ENCODE data around the gene MSANTD2. TPM values are rescaled to one million over a fixed set of nuclear protein-coding genes. Genes with fewer than 3 reads are reported as not detected.

Gene MSANTD2
- total and polyA plus RNA-seq, 2 of the 4 experiments (the other 2 are of a cell fraction) = 5.0 to 6.0 TPM

GRCh38 chr11:124804884-124805283 lies 4.7 kb upstream of the MSANTD2 start:
- H3K36me3 ChIP-seq (ENCODE audit: control insufficient read depth, insufficient read depth, low read length) = no peaks in the 10 kb centered on the region
- WGBS, 2 experiments (ENCODE audit: extremely low coverage in 2 of 2, insufficient read length in 1 of 2) = 100% methylated on average over 1 of the region's 3 CpGs; no CpG with 5 or more reads in 1 of the 2 experiments
- TF ChIP-seq CEBPB (IDR thresholded peaks at IDR 0.05; ENCODE audit: low read depth, low read length) (no peak), BHLHE40 (IDR thresholded peaks at IDR 0.05; ENCODE audit: low read depth, low read length) (no peak), FOS (IDR thresholded peaks at IDR 0.05; ENCODE audit: low read depth, low read length) (no peak), RCOR1 (IDR thresholded peaks at IDR 0.05; ENCODE audit: insufficient replicate concordance, low read length) (no peak), POLR2A (IDR thresholded peaks at IDR 0.05; ENCODE audit: low read depth, low read length) (no peak), ELK1 (IDR thresholded peaks at IDR 0.05; ENCODE audit: borderline replicate concordance, low read depth, low read length) (no peak), NFE2L2 (IDR thresholded peaks at IDR 0.05; ENCODE audit: low read depth, low read length) (no peak)
- ATAC-seq (ENCODE audit: low read depth) (no peak), DNase-seq (no peak)
- H3K4me2 ChIP-seq (ENCODE audit: low read depth, low read length) = no peak overlapping the region
- no peak overlapping the region for H3K18ac ChIP-seq (ENCODE audit: low read depth, low read length)
- H3K27me3 ChIP-seq (ENCODE audit: control insufficient read depth, insufficient read depth, low read length) = no peaks in the 10 kb centered on the region
- H4K20me1 ChIP-seq (ENCODE audit: insufficient read depth, low read length) = no peaks in the 10 kb centered on the region
- no peak overlapping the region for H2AK9ac ChIP-seq (replicated peaks; ENCODE audit: low read depth, low read length, poor library complexity)
- no peak overlapping the region for H2BK20ac ChIP-seq (ENCODE audit: low read depth, low read length)
- no peak overlapping the region for H2BK15ac ChIP-seq (ENCODE audit: low read depth, low read length)
- intact Hi-C loops (cut with micrococcal nuclease) = no loop called here
- no peak overlapping the region for H3K4ac ChIP-seq (ENCODE audit: low read depth, low read length)
- no TSS peak for BruUV-seq (replicated peaks)
- no peak overlapping the region for H4K8ac ChIP-seq (ENCODE audit: low read depth in 2 of 2, low read length in 2 of 2)
- H3K4me3 ChIP-seq (ENCODE audit: insufficient read depth, low read depth, low read length) = no peak overlapping the region
- no peak overlapping the region for H2AFZ ChIP-seq (replicated peaks; ENCODE audit: low read length, poor library complexity)
- no peak overlapping the region for H2BK120ac ChIP-seq (ENCODE audit: low read depth, low read length)
- no peak overlapping the region for H3K27ac ChIP-seq (ENCODE audit: insufficient read depth, low read length)
- no peak overlapping the region for H4K91ac ChIP-seq (ENCODE audit: insufficient read depth, low read depth, low read length)
- in situ Hi-C loops (cut with MboI; ENCODE audit: low sequenced_read_pairs) = loop anchor here (25.0 kb wide), 1 partner anchor 393 kb away; the partner anchor contains the start of gene OR8B4
- CTCF ChIA-PET = no interaction called here
- H3K9me3 ChIP-seq (ENCODE audit: control insufficient read depth, insufficient read depth, low read length) = no peaks in the 10 kb centered on the region
- no peak overlapping the region for H3K9ac ChIP-seq (ENCODE audit: low read depth, low read length)
- H3K79me1 ChIP-seq (ENCODE audit: low read depth in 1 of 2, low read length in 2 of 2) = no peaks in the 10 kb centered on the region
- H3K4me1 ChIP-seq (ENCODE audit: control insufficient read depth, insufficient read depth, low read length) = peaks cover 1% of the 10 kb centered on the region
- no peak overlapping the region for H2AK5ac ChIP-seq (ENCODE audit: low read depth, low read length)
- no peaks in the 10 kb centered on the region for H3K9me1 ChIP-seq (ENCODE audit: insufficient read depth, low read length)
- H3K56ac ChIP-seq (ENCODE audit: extremely low read depth, insufficient read depth, low read length) = no peak overlapping the region
- POLR2A ChIA-PET (ENCODE audit: unreplicated experiment) = no interaction called here
- H2BK5ac ChIP-seq (ENCODE audit: low read depth, low read length, poor library complexity, severe bottlenecking) = no peak overlapping the region
- no peak overlapping the region for H4K5ac ChIP-seq (ENCODE audit: low read depth, low read length)
- H3K14ac ChIP-seq (replicated peaks; ENCODE audit: low read depth, low read length) = no peak overlapping the region
- dilution Hi-C loops (cut with HindIII; ENCODE audit: low sequenced_read_pairs, unreplicated experiment) = no loop called here
- H3K23ac ChIP-seq (ENCODE audit: low read depth, low read length) = no peak overlapping the region
